HEK293T (cell line): ENCODE measurements around the gene TCP11.

Experiments used
- CTCF ChIA-PET: fragments of 350-600 bp; formaldehyde crosslinking; extraction: SDS; loops from one replicate; lab custom pipeline; 2021; ENCODE audit warnings: antibody characterized with exemption, inconsistent platforms; lab: Yijun Ruan, JAX
- POLR2A ChIA-PET: fragments of 350-600 bp; formaldehyde crosslinking; extraction: SDS; loops from one replicate; lab custom pipeline; 2020; ENCODE audit warnings: antibody characterized with exemption, inconsistent platforms; lab: Yijun Ruan, JAX
- DNase-seq: peaks from one replicate; pipeline ENCODE4 v3.0.0; 2012; ENCODE audit warnings: mixed read lengths; ENCODE audit errors: extremely low spot score
- ARNT ChIP-seq: fragments of 450-650 bp; IDR thresholded peaks from 2 replicates; pipeline ENCODE4 v1.6.1; 2017; ENCODE audit warnings: mild to moderate bottlenecking
- BHLHE40 ChIP-seq: fragments of 450-650 bp; IDR thresholded peaks from 2 replicates; pipeline ENCODE4 v1.6.1; 2016; ENCODE audit warnings: mild to moderate bottlenecking, moderate library complexity, borderline replicate concordance
- CTBP1 ChIP-seq: fragments of 450-650 bp; IDR thresholded peaks from 2 replicates; pipeline ENCODE4 v1.6.1; 2016; ENCODE audit warnings: borderline replicate concordance
- ELF4 ChIP-seq: fragments of 450-650 bp; IDR thresholded peaks from 2 replicates; pipeline ENCODE4 v1.6.1; 2017; ENCODE audit warnings: antibody characterized with exemption
- FOXA1 ChIP-seq: fragments of 450-650 bp; IDR thresholded peaks from 2 replicates; pipeline ENCODE4 v1.6.1; 2016; ENCODE audit warnings: mild to moderate bottlenecking
- FOXK2 ChIP-seq: fragments of 450-650 bp; IDR thresholded peaks from 2 replicates; pipeline ENCODE4 v1.6.1; 2016; ENCODE audit warnings: mild to moderate bottlenecking
- FOXM1 ChIP-seq: fragments of 450-650 bp; IDR thresholded peaks from 2 replicates; pipeline ENCODE4 v1.6.1; 2017; ENCODE audit warnings: mild to moderate bottlenecking, borderline replicate concordance
- HDGF ChIP-seq: fragments of 450-650 bp; IDR thresholded peaks from 2 replicates; pipeline ENCODE4 v1.6.1; 2017; ENCODE audit warnings: antibody characterized with exemption, borderline replicate concordance
- L3MBTL2 ChIP-seq: fragments of 450-650 bp; conservative IDR thresholded peaks from 2 replicates; pipeline ENCODE4 v1.6.1; 2016; ENCODE audit warnings: mild to moderate bottlenecking
- LEF1 ChIP-seq: fragments of 450-650 bp; IDR thresholded peaks from 2 replicates; pipeline ENCODE4 v1.6.1; 2017; ENCODE audit warnings: mild to moderate bottlenecking, borderline replicate concordance
- NFRKB ChIP-seq: fragments of 450-650 bp; IDR thresholded peaks from 2 replicates; pipeline ENCODE4 v1.6.1; 2016; ENCODE audit warnings: mild to moderate bottlenecking, moderate library complexity
- SP1 ChIP-seq: fragments of 450-650 bp; IDR thresholded peaks from 2 replicates; pipeline ENCODE4 v1.6.1; 2017
- SUZ12 ChIP-seq: fragments of 450-650 bp; IDR thresholded peaks from 2 replicates; pipeline ENCODE4 v1.6.1; 2016; ENCODE audit warnings: mild to moderate bottlenecking
- TARDBP ChIP-seq: fragments of 450-650 bp; IDR thresholded peaks from 2 replicates; pipeline ENCODE4 v1.6.1; 2016
- ZNF384 ChIP-seq: fragments of 450-650 bp; IDR thresholded peaks from 2 replicates; pipeline ENCODE4 v1.6.1; 2016
- TF ChIP-seq, protein P1 (sequence below): fragments of 450-650 bp; IDR thresholded peaks from 2 replicates; pipeline ENCODE4 v1.6.1; 2016

Gene TCP11

DNA sequence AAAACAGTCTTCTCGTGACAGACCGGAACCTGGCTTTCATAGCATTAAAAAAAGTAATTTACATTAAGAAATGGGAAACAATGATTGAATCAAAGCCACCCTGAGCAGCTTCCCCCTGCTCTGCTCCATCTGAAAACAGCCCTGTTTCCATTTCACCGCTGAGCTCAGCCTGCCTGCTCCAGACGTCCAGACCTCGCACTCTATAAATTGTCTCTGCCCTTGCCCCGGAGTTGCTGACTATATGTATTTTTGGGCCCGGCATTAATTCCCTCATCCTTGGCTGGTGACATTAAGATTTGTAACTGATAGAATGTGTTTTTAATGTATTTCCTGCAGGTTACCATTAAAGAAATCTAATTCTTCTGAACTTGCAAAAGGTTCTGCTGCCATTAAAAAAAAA lies 22.7 kb upstream of the TCP11 start:
- ChIA-PET CTCF (no interaction called here), POLR2A (no interaction called here)
- DNase-seq, result no peak
- TF ChIP-seq FOXA1 (no peak), NFRKB (no peak), ELF4 (no peak), BHLHE40 (no peak), L3MBTL2 (no peak), SP1 (no peak), TARDBP (no peak), FOXK2 (no peak), FOXM1 (no peak), ZNF384 (no peak), SUZ12 (no peak), LEF1 (no peak), HDGF (no peak), ARNT (no peak), CTBP1 (no peak)
- TF ChIP-seq, protein P1, sequence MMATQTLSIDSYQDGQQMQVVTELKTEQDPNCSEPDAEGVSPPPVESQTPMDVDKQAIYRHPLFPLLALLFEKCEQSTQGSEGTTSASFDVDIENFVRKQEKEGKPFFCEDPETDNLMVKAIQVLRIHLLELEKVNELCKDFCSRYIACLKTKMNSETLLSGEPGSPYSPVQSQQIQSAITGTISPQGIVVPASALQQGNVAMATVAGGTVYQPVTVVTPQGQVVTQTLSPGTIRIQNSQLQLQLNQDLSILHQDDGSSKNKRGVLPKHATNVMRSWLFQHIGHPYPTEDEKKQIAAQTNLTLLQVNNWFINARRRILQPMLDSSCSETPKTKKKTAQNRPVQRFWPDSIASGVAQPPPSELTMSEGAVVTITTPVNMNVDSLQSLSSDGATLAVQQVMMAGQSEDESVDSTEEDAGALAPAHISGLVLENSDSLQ, result no peak

DNA sequence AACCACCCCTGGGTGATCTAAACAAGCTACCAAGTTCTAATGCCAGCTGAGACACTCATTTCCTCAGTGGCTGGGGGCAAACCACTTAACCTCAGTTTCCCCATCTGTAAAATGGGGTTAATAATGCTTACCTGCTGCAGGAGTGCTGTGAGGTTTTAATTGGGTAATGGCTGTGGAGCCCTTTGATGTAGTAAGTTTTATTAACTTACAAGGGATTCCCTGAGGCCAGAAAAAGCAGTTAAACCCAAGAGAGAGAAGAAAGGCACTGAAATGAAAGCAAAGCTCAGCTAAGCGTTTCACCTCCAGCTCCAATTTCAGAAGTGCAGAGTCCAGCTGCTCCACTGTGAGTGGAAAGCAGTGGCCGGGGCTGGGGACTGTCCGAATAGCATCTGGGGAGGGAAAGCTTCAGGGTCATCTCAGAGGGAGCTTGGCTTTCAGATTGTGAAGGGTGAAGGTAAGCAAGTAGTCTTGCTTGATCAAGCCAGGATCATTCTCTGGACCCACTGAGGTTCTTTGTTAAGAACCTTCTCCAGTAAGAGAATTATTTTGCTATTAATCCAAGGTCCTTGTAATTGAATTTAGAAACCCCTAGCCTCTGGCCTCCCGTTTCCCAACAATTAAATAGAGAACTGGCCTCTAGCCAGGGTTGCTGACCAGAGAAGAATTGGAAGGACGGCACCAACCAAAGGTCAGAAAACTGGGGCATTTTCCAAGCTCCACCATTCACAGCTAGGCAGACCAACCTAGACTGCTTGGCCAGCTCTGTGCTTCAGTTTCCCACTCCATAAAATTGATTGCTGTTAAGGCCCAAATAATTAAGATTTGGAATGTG lies 20.9 kb upstream of the TCP11 start:
- ChIA-PET CTCF (interaction anchor here (1.1 kb wide), 1 partner anchor 10 kb away, joined by 4 read pairs; no protein-coding TSS in a partner anchor), POLR2A (interaction anchor here (0.6 kb wide), 1 partner anchor 96 kb away, joined by 3 read pairs; no protein-coding TSS in a partner anchor)
- TF ChIP-seq ARNT, result no peak
- no peak for DNase-seq

DNA sequence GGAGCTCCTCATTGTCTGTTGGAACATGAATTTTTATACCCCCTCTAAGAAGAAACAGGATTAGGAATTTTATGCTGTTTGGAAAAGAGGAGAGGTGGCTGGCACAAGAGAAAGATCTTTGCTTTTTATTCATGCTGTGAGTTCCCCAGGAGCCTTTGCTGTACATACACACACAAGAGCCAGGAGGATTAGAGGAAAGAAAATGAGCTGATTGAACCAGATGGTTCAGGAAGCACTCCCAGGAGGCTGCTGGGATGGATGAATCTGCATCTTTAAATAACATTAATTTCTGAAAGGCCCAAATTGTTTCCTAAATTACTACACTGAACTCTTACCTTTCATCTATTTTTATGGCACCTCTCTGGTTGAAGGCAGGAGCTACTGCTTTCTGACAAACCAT lies 20.1 kb upstream of the TCP11 start:
- no peak for DNase-seq
- POLR2A ChIA-PET, result interaction anchor here (0.6 kb wide), 1 partner anchor 96 kb away, joined by 3 read pairs; no protein-coding TSS in a partner anchor
- no peak for TF ChIP-seq NFRKB
- no peak for TF ChIP-seq ARNT
- TF ChIP-seq CTBP1, result no peak
- no peak for TF ChIP-seq HDGF
- no peak for TF ChIP-seq L3MBTL2
- no peak for TF ChIP-seq FOXA1
- no peak for TF ChIP-seq FOXM1
- TF ChIP-seq, protein P1, result no peak
- no peak for TF ChIP-seq ZNF384
- TF ChIP-seq SUZ12, result no peak
- no peak for TF ChIP-seq SP1
- TF ChIP-seq LEF1, result no peak
- no peak for TF ChIP-seq ELF4
- no peak for TF ChIP-seq BHLHE40
- TF ChIP-seq TARDBP, result no peak
- no peak for TF ChIP-seq FOXK2
- CTCF ChIA-PET, result interaction anchor here (0.7 to 1.1 kb wide), 2 partner anchors 11 to 30 kb away, joined by 3 to 4 read pairs; no protein-coding TSS in a partner anchor

DNA sequence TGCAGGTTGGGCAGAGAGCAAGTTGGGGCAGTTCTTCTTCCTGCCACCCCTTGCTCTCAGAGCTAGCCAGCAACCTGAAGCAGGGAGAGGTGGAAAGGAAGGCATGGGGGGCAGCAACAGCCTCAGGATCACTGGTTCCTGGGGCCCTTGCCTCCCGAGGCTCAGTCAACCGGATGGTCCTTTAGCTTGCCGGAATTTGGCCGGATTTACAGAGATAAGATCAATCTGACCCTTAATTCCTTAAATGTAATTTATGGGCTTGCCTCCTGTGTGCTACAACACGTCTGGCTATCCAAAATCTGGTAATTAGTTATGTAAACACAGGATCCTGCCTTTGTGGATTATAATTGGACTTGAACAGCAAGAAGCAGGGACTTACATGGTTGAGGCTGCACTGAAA lies 19.5 kb upstream of the TCP11 start:
- DNase-seq, result no peak
- TF ChIP-seq ARNT (no peak), BHLHE40 (no peak), FOXA1 (no peak), L3MBTL2 (no peak), NFRKB (no peak), SP1 (no peak), HDGF (no peak), FOXM1 (no peak), TARDBP (no peak), ELF4 (no peak), CTBP1 (no peak), ZNF384 (no peak), SUZ12 (no peak), FOXK2 (no peak), LEF1 (no peak)
- TF ChIP-seq, protein P1, result no peak
- ChIA-PET CTCF (interaction anchor here (0.7 kb wide), 1 partner anchor 31 kb away, joined by 3 read pairs; no protein-coding TSS in a partner anchor), POLR2A (no interaction called here)

DNA sequence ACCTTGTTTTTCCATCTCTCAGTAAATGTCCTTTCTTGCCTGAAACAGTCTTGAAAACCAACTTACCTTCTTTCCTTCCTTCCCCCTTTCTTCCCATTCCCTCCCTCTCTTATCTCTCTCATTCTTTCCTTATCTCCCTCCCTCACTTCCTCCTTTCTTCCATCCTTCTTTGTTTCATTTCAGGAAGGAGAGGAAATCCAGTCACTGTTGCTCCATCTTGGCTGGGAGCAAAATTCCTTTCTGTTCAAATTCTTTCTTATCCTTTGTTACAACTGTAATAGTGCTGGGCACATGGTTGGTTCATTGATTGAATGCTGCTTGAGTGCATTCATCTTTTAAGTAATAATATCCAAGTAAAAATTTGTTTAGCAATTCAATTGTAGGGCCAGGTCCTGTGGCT lies 17.4 kb upstream of the TCP11 start:
- CTCF ChIA-PET, result no interaction called here
- TF ChIP-seq, protein P1, result no peak
- TF ChIP-seq ARNT (no peak), ELF4 (no peak), NFRKB (no peak), FOXK2 (no peak), FOXA1 (no peak), HDGF (no peak), LEF1 (no peak), CTBP1 (no peak)
- POLR2A ChIA-PET, result no interaction called here
- DNase-seq, result no peak
